ENCODE data around the gene CAVIN4. TPM values are rescaled to one million over a fixed set of nuclear protein-coding genes. Genes with fewer than 3 reads are reported as not detected.
A peak's percentile ranks its signal among the peaks of the same experiment; 100 is the strongest.

CAVIN4 gene
- total RNA-seq, 1 donor from 2014 or later = 7.2 TPM

DNA sequence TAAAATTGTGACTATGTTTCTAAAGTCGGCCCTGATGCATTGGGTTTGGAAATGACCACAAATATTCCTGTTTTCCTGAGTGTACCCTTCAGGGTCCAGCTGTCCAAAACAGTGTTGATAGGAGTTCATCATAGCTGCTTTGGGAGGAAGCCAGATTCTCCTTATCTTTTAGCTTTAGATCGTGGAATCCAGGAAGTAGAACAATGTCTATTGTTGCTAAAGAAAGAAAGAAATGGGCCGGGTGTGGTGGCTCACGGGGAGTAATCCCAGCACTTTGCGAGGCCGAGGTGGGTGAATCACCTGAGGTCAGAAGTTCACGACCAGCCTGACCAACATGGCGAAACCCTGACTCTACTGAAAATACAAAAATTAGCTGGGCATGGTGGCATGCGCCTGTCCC is 9.5 kb downstream of the CAVIN4 start:
- Mint-ChIP-seq H3K4me1 (no peaks in the 10 kb centered on the region), H3K9me3 (no peaks in the 10 kb centered on the region), H3K27ac (ENCODE audit: unreplicated experiment) (no peak overlapping the region), H3K4me3 (no peak overlapping the region), H3K36me3 (ENCODE audit: low read depth) (peaks cover 7% of the 10 kb centered on the region), H3K27me3 (ENCODE audit: low read depth) (no peaks in the 10 kb centered on the region)
- DNase-seq (ENCODE audit: low read depth, low spot score) = no peak
- TF ChIP-seq CTCF (conservative IDR thresholded peaks at IDR 0.05) = no peak

GRCh38 chr9:100589582-100589981 is 11.7 kb downstream of the CAVIN4 start:
- no peaks in the 10 kb centered on the region for H3K9me3 Mint-ChIP-seq
- no peaks in the 10 kb centered on the region for H3K4me1 Mint-ChIP-seq
- no peak for TF ChIP-seq CTCF (conservative IDR thresholded peaks at IDR 0.05)
- H3K4me3 Mint-ChIP-seq = no peak overlapping the region
- H3K27me3 Mint-ChIP-seq (ENCODE audit: low read depth) = no peaks in the 10 kb centered on the region
- no peak for DNase-seq (ENCODE audit: low read depth, low spot score)
- peaks cover 7% of the 10 kb centered on the region for H3K36me3 Mint-ChIP-seq (ENCODE audit: low read depth)
- no peak overlapping the region for H3K27ac Mint-ChIP-seq (ENCODE audit: unreplicated experiment)

- H3K36me3 Mint-ChIP-seq (ENCODE audit: low read depth) = peaks cover 7% of the 10 kb centered on the region
- H3K27ac Mint-ChIP-seq (ENCODE audit: unreplicated experiment) = no peak overlapping the region
- H3K27me3 Mint-ChIP-seq (ENCODE audit: low read depth) = no peaks in the 10 kb centered on the region
- H3K4me3 Mint-ChIP-seq = no peak overlapping the region
- no peak for DNase-seq (ENCODE audit: low read depth, low spot score)
- TF ChIP-seq CTCF (conservative IDR thresholded peaks at IDR 0.05) = no peak
- no peaks in the 10 kb centered on the region for H3K9me3 Mint-ChIP-seq
- peaks cover under 1% of the 10 kb centered on the region for H3K4me1 Mint-ChIP-seq
Observed at GRCh38 chr9:100590481-100590880, 12.6 kb downstream of the CAVIN4 start.

DNA sequence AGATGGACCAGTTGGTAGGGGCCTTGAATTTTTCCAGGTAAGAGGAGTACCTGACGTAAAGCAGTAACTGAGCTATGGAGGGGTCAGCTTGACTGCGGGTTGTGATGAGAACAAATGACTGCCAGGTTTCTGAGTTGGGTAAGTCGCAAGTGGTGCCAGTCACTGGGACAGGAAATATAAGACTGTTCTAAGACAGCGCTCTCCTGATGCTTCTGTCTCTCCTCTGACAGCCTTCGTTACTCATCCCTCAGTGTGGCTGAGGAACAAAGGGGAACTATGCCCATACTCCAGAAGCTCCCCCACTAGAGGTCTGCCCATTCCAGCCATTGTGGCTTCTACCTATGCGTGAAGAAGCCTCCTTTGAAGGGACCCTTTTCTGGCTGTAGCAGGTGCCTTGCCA is 13.3 kb downstream of the CAVIN4 start:
- H3K27ac Mint-ChIP-seq (ENCODE audit: unreplicated experiment) = no peak overlapping the region
- peaks cover 4% of the 10 kb centered on the region for H3K27me3 Mint-ChIP-seq (ENCODE audit: low read depth)
- H3K4me1 Mint-ChIP-seq = peaks cover 5% of the 10 kb centered on the region
- no peak for TF ChIP-seq CTCF (conservative IDR thresholded peaks at IDR 0.05)
- no peak for DNase-seq (ENCODE audit: low read depth, low spot score)
- no peaks in the 10 kb centered on the region for H3K9me3 Mint-ChIP-seq
- H3K36me3 Mint-ChIP-seq (ENCODE audit: low read depth) = peaks cover 7% of the 10 kb centered on the region
- no peak overlapping the region for H3K4me3 Mint-ChIP-seq

DNA sequence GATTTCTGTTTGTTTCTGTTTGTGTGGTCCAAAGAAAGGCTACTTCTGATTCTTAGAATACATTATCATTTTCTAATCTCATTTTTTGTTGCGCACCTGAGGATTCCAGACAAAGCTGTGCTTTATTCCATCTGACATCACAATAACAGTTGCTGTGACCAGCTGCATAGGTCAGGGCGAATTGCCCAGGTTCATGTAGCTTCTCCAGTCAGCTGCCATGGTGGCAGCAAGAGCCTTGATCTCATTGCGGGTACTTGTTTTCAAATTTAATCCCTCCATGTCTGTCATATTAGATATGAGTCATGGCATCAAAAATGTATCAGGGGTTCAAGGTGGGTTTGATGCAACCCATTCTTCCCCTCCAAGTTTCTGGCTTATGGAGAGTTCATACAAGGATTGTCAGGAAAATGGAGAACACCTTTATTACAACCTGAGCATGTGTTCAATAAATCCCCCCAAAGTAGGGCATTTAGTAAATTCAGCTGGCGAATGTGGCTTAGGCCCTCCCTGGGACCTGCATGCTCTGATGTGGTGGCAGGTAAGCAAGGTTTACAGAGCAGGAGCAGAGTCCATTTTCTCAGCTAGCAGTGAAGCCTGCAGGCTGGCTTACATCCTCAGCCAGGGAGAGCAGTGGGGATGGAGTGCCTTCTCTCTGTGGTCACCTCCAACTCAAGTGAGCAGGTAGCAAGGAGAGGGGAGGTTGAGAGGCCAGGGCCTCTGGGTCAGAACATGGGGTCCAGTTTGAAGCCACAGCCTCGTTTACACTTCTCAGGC is 13.9 kb downstream of the CAVIN4 start:
- H3K4me1 Mint-ChIP-seq = peaks cover 5% of the 10 kb centered on the region
- H3K4me3 Mint-ChIP-seq = peak overlapping the region; percentile 13
- H3K36me3 Mint-ChIP-seq (ENCODE audit: low read depth) = peaks cover 4% of the 10 kb centered on the region
- no peak for DNase-seq (ENCODE audit: low read depth, low spot score)
- H3K9me3 Mint-ChIP-seq = no peaks in the 10 kb centered on the region
- TF ChIP-seq CTCF (conservative IDR thresholded peaks at IDR 0.05) = no peak
- H3K27me3 Mint-ChIP-seq (ENCODE audit: low read depth) = peaks cover 9% of the 10 kb centered on the region
- H3K27ac Mint-ChIP-seq (ENCODE audit: unreplicated experiment) = no peak overlapping the region

All from neural crest cell (in vitro differentiated cells).